Stimulated activated CD8-positive, alpha-beta memory T cell treated with anti-CD3 and anti-CD28 coated beads, Interleukin-12 subunit alpha, Interleukin-12 subunit beta, amount 100 ng/mL, for 1 hour (primary cell): ENCODE measurements around the gene PLEKHA5.
"Not testable (repeated sequence)": the region's sequence is repeated elsewhere in the genome, so short reads cannot be mapped to it uniquely, and the experiment has no call there.

Experiments used
- DNase-seq: peaks from one replicate; pipeline ENCODE4 v3.0.0-alpha.2; 2020; ENCODE audit warnings: low read depth

PLEKHA5 gene

GRCh38 chr12:19129486-19130223, at the start of gene PLEKHA5:
Gene PLEKHA5, plus strand, starts transcription at chr12:19129733. Its CDS starts 67 bp downstream, at chr12:19129800.
- DNase-seq: no peak

GRCh38 chr12:19080918-19081317, 48.6 kb upstream of the PLEKHA5 start:
- no peak for DNase-seq

- no peak for DNase-seq
Observed at GRCh38 chr12:19082365-19082911, 47.1 kb upstream of the PLEKHA5 start.

- no peak for DNase-seq
Observed at GRCh38 chr12:19084547-19084946, 45.0 kb upstream of the PLEKHA5 start.

GRCh38 chr12:19085090-19085489, 44.4 kb upstream of the PLEKHA5 start:
- DNase-seq: no peak

GRCh38 chr12:19088606-19089005, 40.9 kb upstream of the PLEKHA5 start:
- no peak for DNase-seq

GRCh38 chr12:19092482-19092881, 37.1 kb upstream of the PLEKHA5 start:
- DNase-seq: not testable (repeated sequence)

- no peak for DNase-seq
Observed at GRCh38 chr12:19093218-19093617, 36.3 kb upstream of the PLEKHA5 start.

- no peak for DNase-seq
Observed at GRCh38 chr12:19095331-19095730, 34.2 kb upstream of the PLEKHA5 start.

GRCh38 chr12:19095756-19096480, 33.6 kb upstream of the PLEKHA5 start:
- no peak for DNase-seq

GRCh38 chr12:19105463-19105862, 24.1 kb upstream of the PLEKHA5 start:
- DNase-seq: no peak

- no peak for DNase-seq
Observed at GRCh38 chr12:19107750-19108149, 21.8 kb upstream of the PLEKHA5 start.

GRCh38 chr12:19110221-19110940, 19.2 kb upstream of the PLEKHA5 start:
- no peak for DNase-seq

- no peak for DNase-seq
Observed at GRCh38 chr12:19113464-19113863, 16.1 kb upstream of the PLEKHA5 start.

GRCh38 chr12:19115285-19115684, 14.2 kb upstream of the PLEKHA5 start:
- no peak for DNase-seq

- DNase-seq: no peak
Observed at GRCh38 chr12:19119440-19119839, 10.1 kb upstream of the PLEKHA5 start.

- DNase-seq: no peak
Observed at GRCh38 chr12:19120795-19121194, 8.7 kb upstream of the PLEKHA5 start.

- DNase-seq: no peak
Observed at GRCh38 chr12:19121449-19122018, 8.0 kb upstream of the PLEKHA5 start.

GRCh38 chr12:19125325-19125724, 4.2 kb upstream of the PLEKHA5 start:
- DNase-seq: no peak

GRCh38 chr12:19127270-19127669, 2.3 kb upstream of the PLEKHA5 start:
- DNase-seq: no peak

- DNase-seq: no peak
Observed at GRCh38 chr12:19128485-19128884, 1.0 kb upstream of the PLEKHA5 start.

- DNase-seq: no peak
Observed at GRCh38 chr12:19129122-19129485, 429 bp upstream of the PLEKHA5 start.
